Measurements from ENCODE around the gene MS4A4A. TPM values are rescaled to one million over a fixed set of nuclear protein-coding genes. Genes with fewer than 3 reads are reported as not detected.

MS4A4A gene
- total RNA-seq, 4 donors from 2014 or later: 61.3 to 131 (median 103) TPM

GRCh38 chr11:60303661-60304060, 23.2 kb downstream of the MS4A4A start:
- ATAC-seq (ENCODE audit: low FRiP score) (no peak), DNase-seq (ENCODE audit: low spot score) (no peak)
- TF ChIP-seq, protein P1, sequence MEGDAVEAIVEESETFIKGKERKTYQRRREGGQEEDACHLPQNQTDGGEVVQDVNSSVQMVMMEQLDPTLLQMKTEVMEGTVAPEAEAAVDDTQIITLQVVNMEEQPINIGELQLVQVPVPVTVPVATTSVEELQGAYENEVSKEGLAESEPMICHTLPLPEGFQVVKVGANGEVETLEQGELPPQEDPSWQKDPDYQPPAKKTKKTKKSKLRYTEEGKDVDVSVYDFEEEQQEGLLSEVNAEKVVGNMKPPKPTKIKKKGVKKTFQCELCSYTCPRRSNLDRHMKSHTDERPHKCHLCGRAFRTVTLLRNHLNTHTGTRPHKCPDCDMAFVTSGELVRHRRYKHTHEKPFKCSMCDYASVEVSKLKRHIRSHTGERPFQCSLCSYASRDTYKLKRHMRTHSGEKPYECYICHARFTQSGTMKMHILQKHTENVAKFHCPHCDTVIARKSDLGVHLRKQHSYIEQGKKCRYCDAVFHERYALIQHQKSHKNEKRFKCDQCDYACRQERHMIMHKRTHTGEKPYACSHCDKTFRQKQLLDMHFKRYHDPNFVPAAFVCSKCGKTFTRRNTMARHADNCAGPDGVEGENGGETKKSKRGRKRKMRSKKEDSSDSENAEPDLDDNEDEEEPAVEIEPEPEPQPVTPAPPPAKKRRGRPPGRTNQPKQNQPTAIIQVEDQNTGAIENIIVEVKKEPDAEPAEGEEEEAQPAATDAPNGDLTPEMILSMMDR (IDR thresholded peaks at IDR 0.05): no peak

GRCh38 chr11:60305906-60306619, 25.6 kb downstream of the MS4A4A start:
- ATAC-seq (ENCODE audit: low FRiP score) (no peak), DNase-seq (ENCODE audit: low spot score) (no peak)
- TF ChIP-seq, protein P1 (IDR thresholded peaks at IDR 0.05): no peak

GRCh38 chr11:60307507-60308195, 27.2 kb downstream of the MS4A4A start:
- TF ChIP-seq, protein P1 (IDR thresholded peaks at IDR 0.05): no peak
- no peak for DNase-seq (ENCODE audit: low spot score)
- ATAC-seq (ENCODE audit: low FRiP score): no peak

- DNase-seq (ENCODE audit: low spot score) (no peak), ATAC-seq (ENCODE audit: low FRiP score) (no peak)
- TF ChIP-seq, protein P1 (IDR thresholded peaks at IDR 0.05): no peak
These were observed 30.0 kb downstream of the MS4A4A start for GRCh38 chr11:60310407-60310998.

GRCh38 chr11:60314635-60315321, 34.3 kb downstream of the MS4A4A start:
- TF ChIP-seq, protein P1 (IDR thresholded peaks at IDR 0.05): no peak
- DNase-seq (ENCODE audit: low spot score) (no peak), ATAC-seq (ENCODE audit: low FRiP score) (no peak)

- DNase-seq (ENCODE audit: low spot score) (no peak), ATAC-seq (ENCODE audit: low FRiP score) (no peak)
These were observed 35.4 kb downstream of the MS4A4A start for GRCh38 chr11:60315871-60316270.

More at GRCh38 chr11:60315871-60316270, 35.4 kb downstream of the MS4A4A start:
- TF ChIP-seq, protein P1 (IDR thresholded peaks at IDR 0.05): no peak
